T-helper 2 cell treated with Interferon-gamma antibody and Interleukin-4, amounts not matched to agents 100 ng/mL and 5 ng/mL, for 36 hours (primary cell): ENCODE measurements around the gene CTIF. TPM values are rescaled to one million over a fixed set of nuclear protein-coding genes. Genes with fewer than 3 reads are reported as not detected.

Source experiments
- intact Hi-C: fragments of 100-400 bp; cut with micrococcal nuclease; formaldehyde crosslinking; loops from one replicate; pipeline ENCODE4 v1.15.1; 2023
- total RNA-seq: library from RNA; stranded (reverse); gene quantifications from 2 replicates; pipeline ENCODE4 v1.2.3, GENCODE V29; 2022

The CTIF gene
- total RNA-seq, 1 donor from 2014 or later = 2.4 TPM

- intact Hi-C loops = no loop called here
These were observed 5.3 kb upstream of the CTIF start for GRCh38 chr18:48533340-48534070.

GRCh38 chr18:48534364-48534763, 4.5 kb upstream of the CTIF start:
- intact Hi-C loops = no loop called here

GRCh38 chr18:48535956-48536355, 2.9 kb upstream of the CTIF start:
- intact Hi-C loops = loop anchor here (5.0 kb wide), 1 partner anchor 956 kb away; the partner anchor contains the start of gene RPL17

- intact Hi-C loops = loop anchor here (5.0 kb wide), 1 partner anchor 956 kb away; the partner anchor contains the start of gene RPL17
These were observed 2.3 kb upstream of the CTIF start for GRCh38 chr18:48536516-48536915.

GRCh38 chr18:48539406-48540250, 797 bp downstream of the CTIF start:
- intact Hi-C loops = loop anchor here (2.0 to 5.0 kb wide), 2 partner anchors 129 to 953 kb away; partner anchors contain the start of gene RPL17

- intact Hi-C loops = no loop called here
These were observed 1.6 kb downstream of the CTIF start for GRCh38 chr18:48540251-48541025.

GRCh38 chr18:48541026-48541746, 2.4 kb downstream of the CTIF start:
- intact Hi-C loops = no loop called here

- intact Hi-C loops = no loop called here
These were observed 3.0 kb downstream of the CTIF start for GRCh38 chr18:48541747-48542400.

- intact Hi-C loops = no loop called here
These were observed 3.8 kb downstream of the CTIF start for GRCh38 chr18:48542513-48543181.

- intact Hi-C loops = no loop called here
These were observed 4.4 kb downstream of the CTIF start for GRCh38 chr18:48543228-48543627.

GRCh38 chr18:48544116-48544515, 5.3 kb downstream of the CTIF start:
- intact Hi-C loops = no loop called here

GRCh38 chr18:48544661-48545415, 6.0 kb downstream of the CTIF start:
- intact Hi-C loops = no loop called here

GRCh38 chr18:48545757-48546321, 7.0 kb downstream of the CTIF start:
- intact Hi-C loops = no loop called here

GRCh38 chr18:48546396-48546795, 7.6 kb downstream of the CTIF start:
- intact Hi-C loops = no loop called here

GRCh38 chr18:48547531-48547981, 8.7 kb downstream of the CTIF start:
- intact Hi-C loops = no loop called here

GRCh38 chr18:48548011-48548771, 9.4 kb downstream of the CTIF start:
- intact Hi-C loops = no loop called here

GRCh38 chr18:48548921-48549320, 10.1 kb downstream of the CTIF start:
- intact Hi-C loops = no loop called here
